RPMI7951 (cell line): Measurements from ENCODE around the gene RALGAPA2. TPM values are rescaled to one million over a fixed set of nuclear protein-coding genes. Genes with fewer than 3 reads are reported as not detected.

Source experiments
- DNase-seq: peaks from one replicate; pipeline ENCODE4 v3.0.0-alpha.2; 2012; ENCODE audit warnings: low read depth
- total RNA-seq: library from RNA; depleted of rRNA; stranded (reverse); fragments of >200 nt; shearing (Covaris generic); gene quantifications from 2 replicates; pipeline ENCODE4 v1.2.3, GENCODE V29; 2014

Gene RALGAPA2
- total RNA-seq, 1 experiment from 2014 or later: 7.2 TPM

DNA sequence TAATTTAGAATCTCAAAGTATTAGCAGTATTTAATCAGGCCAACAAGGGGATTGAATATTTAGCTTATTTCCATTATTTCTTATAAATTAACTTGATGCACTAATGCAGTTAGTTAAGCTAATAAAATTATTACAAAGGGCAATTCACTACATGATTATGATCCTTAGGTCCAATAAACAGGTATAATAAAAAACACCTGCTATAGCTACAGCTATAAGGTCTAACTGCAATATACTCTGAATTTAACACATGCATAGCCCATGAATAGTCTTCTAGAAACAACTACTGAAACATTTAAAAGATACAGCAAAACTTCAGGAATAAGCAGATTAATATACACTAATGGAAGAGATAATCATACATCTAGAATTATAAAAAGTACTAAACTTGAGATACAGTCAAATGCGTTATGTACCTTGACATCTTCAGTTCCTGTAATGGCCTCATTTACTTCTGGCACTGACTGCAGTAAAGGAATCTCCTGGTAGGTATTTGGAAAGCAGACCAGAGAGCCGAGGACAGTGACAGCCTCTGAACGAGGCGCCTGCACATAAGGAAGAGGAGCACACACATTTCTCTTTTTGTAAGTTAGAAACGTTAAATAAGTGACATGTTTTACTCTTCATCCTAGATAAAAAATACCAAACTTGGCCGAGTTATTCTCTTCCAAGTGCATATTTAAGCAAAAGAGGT, 176.1 kb downstream of the RALGAPA2 start:
- DNase-seq: no peak

DNA sequence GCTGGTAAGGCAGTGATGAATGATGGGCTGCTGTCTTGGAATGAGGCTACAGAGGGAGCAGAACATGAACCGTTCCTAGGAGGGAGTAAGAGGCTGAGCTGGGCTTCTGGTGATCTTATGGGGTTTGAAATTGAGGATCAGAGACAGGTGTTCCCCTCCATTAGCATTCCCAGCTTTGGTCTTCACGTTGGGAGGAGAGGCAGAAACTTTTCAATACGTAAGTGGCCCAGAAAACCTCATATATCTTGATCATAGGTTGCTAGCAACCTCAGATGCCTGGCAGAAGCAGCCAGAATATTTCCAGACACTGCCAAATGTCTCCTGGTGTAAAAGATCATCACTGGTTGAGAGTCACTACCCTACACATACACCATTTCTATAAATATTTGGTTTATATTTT, 177.4 kb downstream of the RALGAPA2 start:
- DNase-seq: no peak

DNA sequence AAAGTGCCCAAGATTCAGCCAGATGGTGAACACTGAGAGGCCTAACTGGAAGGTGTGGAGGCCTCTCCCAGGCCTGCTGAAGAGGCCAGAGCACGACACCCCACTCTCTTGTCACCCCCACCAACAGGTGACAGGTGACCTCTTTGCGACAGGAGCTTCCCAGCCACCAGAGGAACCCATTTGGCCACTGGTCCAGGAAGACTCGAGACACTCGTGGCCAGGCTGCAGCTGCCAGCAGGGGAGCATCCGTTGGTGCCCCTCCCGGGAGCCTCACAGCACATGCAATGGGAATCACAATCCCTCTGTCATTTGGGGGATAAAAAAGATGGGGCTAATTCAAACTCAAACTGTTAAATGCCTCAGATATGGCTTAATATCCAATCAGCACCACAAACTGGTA, 181.2 kb downstream of the RALGAPA2 start:
- DNase-seq: no peak

DNA sequence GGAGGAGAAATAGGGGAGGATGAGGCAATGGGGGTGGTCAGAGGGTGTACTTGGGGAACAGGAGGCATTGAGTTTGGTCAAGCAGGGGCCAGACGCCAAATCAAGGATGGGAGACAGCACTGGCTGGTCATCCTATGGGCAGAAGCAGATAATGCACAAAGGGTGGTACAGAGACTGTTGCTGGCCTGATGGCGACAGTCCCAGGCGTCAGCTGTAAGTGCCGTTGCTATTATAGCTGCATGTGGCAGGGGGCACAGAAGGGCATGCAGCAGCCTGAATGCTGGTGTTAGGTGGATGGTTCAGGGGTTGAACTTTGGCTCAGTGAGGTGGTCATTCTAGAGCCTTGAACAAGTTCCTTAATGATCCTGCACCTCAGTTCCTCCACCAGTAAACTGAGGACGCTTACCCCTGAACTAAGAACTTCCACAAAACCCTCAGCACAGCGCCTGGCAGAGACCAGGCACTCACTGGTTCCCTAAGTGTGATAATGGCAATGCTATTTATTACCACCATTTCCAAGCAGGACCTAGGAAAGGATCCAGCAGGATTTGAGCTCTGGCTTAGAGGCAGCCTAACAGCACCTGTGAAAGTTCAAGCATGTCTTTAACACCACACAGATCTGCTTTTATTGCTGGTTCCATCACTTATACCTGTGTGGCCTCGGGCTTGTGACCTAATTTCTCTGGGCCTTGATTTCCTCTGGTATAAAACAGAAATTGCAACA, 181.9 kb downstream of the RALGAPA2 start:
- no peak for DNase-seq

DNA sequence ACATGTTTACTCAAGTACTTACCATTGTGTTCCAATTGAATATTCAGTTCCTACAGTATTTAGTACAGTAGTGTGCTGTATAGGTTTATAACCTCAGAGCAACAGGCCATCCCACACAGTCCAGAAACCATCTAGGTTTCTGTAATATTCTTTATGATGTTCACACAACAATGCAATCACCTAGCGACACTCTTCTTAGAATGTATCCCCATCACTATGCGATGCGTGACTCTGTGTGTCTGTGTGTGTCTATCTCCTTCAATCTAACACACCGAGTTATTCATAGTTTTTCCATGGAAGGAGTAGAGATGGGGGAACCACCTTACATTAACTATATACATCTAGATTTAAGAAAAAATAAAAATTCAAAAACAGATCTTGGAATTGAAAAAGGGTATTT, 182.8 kb downstream of the RALGAPA2 start:
- DNase-seq: no peak

DNA sequence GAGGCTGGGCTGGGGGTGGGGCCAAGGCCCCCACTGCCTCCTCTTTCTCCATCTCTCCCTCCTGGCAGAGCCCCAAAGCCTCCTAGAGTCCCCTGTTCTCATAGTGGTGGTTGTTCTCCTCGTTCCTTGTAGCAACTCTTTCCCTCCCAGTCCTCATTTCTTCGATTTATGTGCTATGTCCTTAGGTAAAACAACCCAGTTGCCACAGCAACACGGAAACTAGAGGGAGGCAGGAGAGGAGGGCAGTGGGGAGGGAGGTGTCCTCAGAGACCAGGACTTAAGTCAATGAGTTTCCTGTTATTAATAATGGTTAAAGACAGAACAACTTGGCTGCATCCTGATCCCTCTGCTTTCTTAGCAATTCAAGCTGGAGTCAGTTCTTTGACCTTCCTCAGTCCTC, 183.6 kb downstream of the RALGAPA2 start:
- DNase-seq: no peak

DNA sequence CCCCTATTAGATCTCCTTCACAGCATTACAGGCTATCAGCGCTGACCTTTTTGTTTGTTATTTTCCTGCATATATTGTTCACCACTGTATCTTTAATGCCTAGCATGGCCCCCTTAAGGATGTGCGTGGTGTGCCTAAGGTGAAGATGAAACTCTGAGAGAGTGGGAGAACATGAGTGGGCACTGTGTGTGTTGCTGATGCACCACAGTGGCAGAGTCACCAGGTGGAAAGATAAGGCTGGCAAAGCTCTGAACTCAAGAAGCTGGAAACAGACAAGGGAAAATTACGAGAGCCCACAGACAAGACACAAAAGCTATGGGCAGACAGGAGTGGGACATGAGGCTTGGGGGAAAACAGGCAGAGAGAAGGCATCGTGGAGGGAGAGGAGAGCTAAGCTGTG, 184.8 kb downstream of the RALGAPA2 start:
- DNase-seq: no peak

DNA sequence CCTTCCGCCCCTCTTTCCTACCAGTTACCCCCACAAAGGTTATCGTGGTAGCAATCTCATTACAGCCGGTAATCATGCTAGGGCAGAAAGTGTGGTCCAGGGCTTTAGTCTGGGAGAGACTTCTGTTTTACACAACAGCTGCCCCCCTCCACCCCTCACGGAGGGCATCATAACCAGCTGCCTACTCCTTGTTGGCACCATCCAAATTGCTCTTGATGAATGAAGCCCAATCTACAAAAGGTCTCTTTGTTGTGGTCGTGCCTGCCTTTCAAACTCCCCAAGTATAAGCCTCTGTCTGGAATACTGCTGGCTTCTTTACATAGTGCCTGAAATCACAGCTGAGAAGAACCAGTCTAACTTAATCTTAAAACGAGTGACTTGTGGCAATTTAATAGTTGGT, 186.7 kb downstream of the RALGAPA2 start:
- DNase-seq: no peak

DNA sequence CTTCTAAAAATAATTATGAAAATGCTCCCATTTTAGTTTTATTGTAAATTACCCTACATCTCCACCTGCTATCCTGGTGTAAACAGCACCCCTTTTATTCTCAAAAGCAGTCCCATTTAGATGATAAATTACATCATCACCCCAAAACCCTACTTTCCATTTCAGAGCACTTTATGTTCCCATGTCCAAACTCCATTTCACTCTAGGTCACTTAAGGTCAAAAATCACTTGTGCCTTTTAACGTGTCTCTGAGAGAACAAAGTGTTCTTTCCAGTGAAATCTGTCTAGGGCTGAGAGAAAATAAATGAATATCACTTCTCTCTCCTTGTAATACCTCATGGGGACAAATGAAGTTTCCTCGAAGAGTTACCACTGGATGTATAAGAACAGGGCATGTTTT, 187.2 kb downstream of the RALGAPA2 start:
- no peak for DNase-seq

DNA sequence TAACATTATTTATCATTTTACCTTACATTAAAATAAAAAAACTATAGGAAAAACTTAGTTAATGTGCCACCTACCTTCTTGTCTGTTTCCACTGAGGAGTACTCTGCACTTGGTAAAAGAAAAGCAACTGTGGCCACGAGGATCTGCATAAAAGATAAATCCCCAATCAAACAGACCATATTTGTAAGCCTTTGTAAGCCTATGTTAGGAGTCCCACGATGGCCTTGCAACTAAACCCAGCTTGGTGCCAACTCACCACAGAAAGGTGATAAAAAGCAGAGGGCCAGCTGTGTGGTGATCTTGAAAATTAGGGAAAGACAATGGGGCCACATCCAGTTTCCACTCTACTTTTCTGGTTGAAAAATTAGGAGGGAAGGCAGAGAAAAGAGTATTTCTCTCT, 187.7 kb downstream of the RALGAPA2 start:
- no peak for DNase-seq

DNA sequence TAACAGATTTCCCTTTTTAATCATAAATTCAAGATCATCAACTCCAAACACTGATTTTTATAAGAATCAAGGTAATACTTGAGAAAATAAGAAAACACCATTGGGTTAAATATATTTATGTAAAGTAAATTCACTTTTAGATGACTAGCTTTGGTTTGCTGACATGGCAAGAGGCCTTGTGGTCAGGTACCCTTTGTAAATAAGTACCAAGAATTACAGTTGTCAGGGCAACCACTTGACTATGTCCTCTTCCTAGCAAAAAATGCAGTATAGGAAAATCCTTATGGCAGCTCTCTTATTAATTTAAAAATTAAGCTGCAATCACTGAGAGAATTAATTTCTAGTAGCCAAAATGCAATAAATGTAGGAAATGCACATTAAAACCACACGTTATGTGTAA, 190.7 kb downstream of the RALGAPA2 start:
- no peak for DNase-seq

DNA sequence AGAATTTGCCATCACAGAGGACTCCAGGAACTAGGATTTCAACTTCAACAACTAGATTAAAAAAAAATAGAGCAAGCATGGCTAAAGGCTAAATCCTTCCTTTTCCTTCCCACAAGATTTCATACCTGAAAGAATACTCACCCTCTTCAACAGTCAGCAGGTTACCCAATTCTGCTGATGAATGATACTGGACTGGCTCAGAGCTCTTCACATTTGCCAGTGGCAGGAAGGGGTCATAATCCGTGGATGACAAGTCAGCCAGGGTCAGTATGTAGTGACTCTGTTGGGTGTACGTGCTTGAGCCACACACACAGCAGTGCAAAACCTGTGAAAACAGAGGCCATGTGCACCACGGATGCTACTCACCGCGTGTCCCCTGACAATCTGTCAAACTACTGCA, 191.7 kb downstream of the RALGAPA2 start:
- peak; percentile 34 for DNase-seq

DNA sequence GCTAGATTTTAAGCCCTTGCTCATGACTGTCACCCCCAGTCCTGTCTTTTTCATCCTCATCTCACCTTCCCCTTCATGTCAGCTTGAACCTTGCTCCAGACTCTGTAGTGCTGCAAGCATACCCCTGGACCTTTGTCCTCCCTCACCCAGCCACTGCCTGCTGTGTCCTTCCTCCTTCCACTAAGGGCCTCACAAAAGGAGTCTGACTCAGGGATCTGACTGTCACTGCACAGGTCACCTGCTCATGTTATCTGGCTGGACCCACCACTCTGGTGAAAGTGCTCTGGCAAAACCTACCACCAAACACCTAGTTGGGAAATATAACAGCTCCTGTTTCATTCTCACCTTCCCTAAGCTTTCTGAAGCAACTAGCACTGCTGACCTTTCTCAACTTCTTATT, 193.2 kb downstream of the RALGAPA2 start:
- no peak for DNase-seq

DNA sequence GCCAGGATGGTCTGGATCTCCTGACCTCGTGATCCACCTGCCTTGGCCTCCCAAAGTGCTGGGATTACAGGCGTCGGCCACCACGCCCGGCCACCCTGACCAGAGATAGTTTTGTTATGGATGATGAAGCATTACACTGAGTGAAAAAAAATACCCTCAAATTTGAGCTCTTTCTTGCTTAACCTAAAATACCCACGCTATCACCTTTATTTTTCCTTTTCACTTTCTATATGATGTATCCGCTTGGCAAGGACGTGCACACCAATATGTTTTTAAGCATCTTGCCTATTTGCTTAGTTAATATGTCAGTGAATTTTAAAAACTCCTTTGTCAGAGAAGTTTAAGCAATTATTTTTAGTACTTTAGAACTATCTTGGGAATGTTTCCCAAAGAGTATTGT, 194.2 kb downstream of the RALGAPA2 start:
- DNase-seq: no peak

DNA sequence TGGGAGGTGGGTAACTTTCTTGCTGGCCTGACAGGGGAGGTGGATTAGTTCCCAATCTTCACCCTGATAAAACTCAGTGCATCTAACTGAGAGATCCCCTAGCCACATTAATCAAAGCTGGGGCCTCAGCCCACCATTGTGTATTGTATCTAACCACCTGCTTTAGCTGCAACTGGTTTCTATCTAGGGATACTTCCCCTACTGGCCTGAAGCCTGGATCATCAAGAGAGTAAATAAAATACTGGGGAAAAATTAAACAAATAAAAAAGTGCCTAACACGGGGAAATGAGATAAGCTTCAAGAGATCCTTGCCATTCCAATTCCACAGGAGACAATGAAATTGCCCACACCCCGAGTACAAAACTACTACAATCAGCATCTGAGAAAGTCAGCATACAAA, 195.1 kb downstream of the RALGAPA2 start:
- DNase-seq: no peak

DNA sequence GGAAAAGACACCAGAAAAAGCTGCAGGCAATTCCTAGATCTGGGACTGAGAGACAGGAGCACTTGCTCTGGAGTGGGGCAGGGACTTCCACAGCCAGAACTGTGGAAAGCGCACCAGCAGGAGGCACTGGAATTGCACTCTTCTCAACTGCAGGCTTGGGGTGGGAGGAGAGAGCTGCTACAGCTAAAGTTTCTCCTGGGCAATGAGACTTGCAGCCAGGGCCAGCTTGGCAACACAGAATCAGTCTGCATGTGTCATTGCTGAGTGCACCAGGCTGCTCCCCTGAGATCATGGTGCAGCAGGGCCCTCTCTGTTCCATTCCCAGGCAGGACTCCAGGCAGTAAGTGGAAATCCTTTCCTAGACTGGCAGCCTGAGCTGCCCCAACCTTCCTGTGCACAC, 198.7 kb downstream of the RALGAPA2 start:
- DNase-seq: no peak

DNA sequence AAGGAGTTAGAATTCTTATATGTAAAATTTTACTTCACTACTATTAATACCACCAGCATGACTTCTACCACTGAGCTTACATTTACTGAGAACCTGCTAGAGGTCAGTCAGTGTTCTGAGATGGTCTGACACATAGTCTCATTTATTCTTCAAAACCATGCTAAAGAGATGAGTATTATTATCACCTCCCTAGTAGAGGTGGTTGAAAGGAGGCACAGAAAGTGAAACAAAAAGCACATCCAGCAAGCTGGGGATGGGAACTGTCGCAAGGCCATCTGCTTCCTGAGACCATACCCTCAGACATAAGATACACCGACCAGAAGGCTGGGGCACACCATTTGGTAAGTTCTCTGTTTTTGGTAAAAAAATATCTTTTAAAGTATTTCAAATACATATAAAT, 206.9 kb downstream of the RALGAPA2 start:
- DNase-seq: no peak

DNA sequence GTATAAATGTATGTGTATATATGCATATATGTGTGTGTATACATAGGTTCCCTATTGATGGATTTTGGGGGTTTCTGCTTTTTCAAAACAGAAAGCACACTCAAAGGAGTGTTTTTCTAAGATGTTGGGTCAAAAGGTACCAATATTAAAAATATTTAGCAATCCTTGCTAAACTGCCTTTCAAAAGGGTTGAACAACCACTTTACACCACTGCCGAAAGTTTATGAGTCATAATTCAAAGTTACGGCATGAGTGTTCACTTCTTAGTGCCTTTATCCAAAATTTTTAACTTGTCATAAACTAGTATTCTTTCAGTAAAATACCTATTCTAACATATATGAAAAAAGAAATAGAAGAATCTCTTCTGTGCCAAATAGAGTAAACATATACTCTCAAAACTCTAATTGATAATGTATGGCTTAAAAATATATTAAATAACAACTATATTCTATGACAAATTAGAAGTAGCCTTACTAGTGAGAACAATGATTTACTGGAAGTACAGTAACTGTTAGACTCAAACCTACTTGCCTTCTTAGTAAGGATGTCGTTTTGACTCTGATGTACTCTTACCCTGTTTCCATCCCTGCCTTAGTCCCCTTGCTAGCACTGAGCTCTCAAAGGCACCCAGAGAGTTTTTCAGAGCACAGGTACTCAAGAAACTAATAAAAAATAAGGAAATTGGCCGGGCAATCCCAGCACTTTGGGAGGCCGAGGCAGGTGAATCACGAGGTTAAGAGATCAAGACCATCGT, 208.5 kb downstream of the RALGAPA2 start:
- DNase-seq: no peak

DNA sequence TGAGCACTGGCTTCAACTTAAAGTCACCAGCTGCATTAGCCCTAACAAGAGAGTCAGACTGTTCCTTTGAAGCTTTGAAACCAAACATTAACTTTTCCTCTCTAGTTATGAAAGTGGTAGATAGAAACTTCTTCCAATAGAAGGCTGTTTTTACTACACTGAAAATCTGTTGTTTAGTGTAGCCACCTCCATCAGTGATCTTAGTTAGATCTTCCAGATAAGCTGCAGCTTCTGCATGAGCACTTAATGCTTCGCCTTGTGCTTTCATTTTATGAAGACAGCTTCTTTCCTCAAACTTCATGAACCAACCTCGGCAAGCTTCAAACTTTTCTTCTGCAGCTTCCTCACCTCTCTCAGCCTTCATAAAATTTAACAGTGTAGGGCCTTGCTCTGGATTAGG, 211.3 kb downstream of the RALGAPA2 start:
- DNase-seq: no peak

DNA sequence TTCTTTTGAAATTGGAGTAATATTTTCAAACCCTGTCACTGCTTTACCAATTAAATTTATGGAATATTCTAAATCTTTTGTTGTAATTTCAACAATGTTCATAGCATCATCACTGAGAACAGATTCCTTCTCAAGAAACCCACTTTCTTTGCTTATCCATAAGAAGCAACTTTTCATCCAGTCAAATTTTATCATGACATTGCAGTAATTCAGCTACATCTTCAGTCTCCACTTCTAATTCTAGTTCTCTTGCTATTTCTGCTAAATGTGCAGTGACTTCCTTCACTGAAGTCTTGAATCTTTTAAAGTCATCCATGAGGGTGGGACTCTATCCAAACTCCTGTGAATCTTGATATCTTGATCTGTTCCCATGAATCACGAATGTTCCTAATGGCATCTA, 212.1 kb downstream of the RALGAPA2 start:
- no peak for DNase-seq

DNA sequence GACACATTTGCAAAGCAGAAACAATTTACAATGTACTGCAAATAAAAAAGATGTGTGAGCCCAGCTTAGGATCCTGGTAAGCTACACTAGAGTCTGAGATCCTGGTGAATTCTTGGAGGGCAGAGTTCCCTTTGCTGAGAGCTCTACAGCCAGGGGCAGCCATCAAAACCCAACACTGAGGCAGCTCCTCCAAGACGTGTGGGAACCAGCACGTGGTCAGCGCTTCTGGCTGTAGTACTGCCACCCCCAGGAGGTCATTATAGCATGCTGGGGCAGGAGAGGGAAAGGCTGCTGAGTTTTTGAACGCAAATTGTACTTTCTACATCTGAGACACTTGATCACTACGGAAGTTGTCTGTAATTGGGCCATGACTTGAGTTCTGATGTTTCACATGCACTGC, 213.0 kb downstream of the RALGAPA2 start:
- DNase-seq: no peak

DNA sequence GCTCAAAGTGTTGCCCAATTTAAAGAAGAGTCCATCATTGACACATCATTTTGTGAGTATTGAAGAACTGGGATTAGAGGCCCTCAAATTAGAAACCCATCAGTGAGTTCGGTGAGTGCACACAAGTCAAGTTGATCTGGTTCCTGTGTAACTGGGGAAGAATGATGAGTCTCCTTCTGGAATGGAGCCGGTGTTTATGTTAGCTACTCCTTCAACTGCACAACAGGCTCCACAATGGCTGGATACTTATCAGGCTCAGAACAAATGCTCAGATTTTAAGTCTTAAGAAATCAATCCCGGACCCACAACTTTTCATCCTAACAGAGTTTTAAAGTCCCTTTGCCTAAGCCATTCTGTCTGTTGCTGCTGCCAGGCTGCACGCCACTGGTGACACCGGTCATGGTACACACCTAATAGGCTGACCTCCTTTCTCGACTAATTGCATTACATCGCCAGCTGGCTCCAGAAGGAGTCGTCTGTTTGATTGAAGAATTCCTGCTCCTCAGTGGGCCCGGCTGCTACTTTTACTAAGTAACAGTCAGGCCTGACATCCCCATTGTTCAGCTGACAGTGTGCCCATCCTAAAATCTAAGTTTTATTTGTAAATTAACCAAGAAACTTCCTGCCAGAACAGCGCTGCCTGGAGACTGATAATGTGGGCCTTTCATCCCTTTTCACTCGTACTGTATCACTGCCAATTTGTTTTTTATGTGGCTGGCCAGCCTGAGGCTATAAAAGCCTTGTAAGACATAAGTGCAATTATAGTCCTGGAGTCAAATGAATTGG, 214.2 kb downstream of the RALGAPA2 start:
- peak; percentile 77 for DNase-seq
